K562 (cell line): ENCODE data around the gene RFC2. TPM values are rescaled to one million over a fixed set of nuclear protein-coding genes. Genes with fewer than 3 reads are reported as not detected.

Source experiments
- ATAC-seq: fragments of 200-7000 bp; cut with Tn5 transposase; 3 replicates; pipeline ENCODE4 v1.9.1; 2020; ENCODE audit warnings: moderate library complexity
- BruUV-seq: library from RNA; stranded (reverse); fragments of 400-500 nt; replicated peaks from 2 replicates; lab custom pipeline; 2021; lab: Mats Ljungman, UMichigan
- CTCF ChIA-PET: fragments of 300-600 bp; formaldehyde crosslinking; extraction: SDS; loops from one replicate; lab custom pipeline; 2021; ENCODE audit warnings: low intra/inter-chr PET ratio; lab: Yijun Ruan, JAX
- POLR2A ChIA-PET: fragments of 300-600, 350-650 bp; sonication (Branson Sonifier 250); formaldehyde crosslinking; extraction: SDS; loops from one replicate; lab custom pipeline; 2021; ENCODE audit warnings: antibody characterized with exemption, inconsistent platforms; lab: Yijun Ruan, JAX
- DNase-seq, 4 experiments: peaks; one replicate each; pipeline versions ENCODE4 v3.0.0 to v3.0.0-alpha.2; 2011 to 2018; ENCODE audit warnings: low spot score in 3 of 4, mixed read lengths in 3 of 4; ENCODE audit errors: extremely low read depth in 1 of 4
- FAIRE-seq: peaks from 2 replicates; lab custom pipeline; 2011; peaks lifted over from hg19 to GRCh38; lab: Jason Lieb, UNC
- H2AFZ ChIP-seq: 2 replicates; pipeline ENCODE4 v1.6.0; 2011; ENCODE audit warnings: low read depth, low read length, control low read depth, inconsistent platforms
- H3K27ac ChIP-seq: fragments of 200-600 bp; 3 replicates; pipeline ENCODE4 v1.8.0; 2011; ENCODE audit warnings: low read depth, mild to moderate bottlenecking, control low read depth, inconsistent platforms, low read length, moderate library complexity, mixed read lengths; ENCODE audit errors: extremely low read depth
- H3K27me3 ChIP-seq, 2 experiments: fragments of 300-600 bp in 1 of 2; 2 replicates in 1 of 2; 3 replicates in 1 of 2; pipeline versions ENCODE4 v1.6.0 to v1.8.0; 2011; ENCODE audit warnings: inconsistent platforms in 2 of 2, low read length in 2 of 2, mild to moderate bottlenecking in 1 of 2, mixed read lengths in 1 of 2, moderate library complexity in 1 of 2; ENCODE audit not compliant: control insufficient read depth in 2 of 2, insufficient read depth in 2 of 2
- H3K36me3 ChIP-seq: fragments of 300-600 bp; 3 replicates; pipeline ENCODE4 v1.8.0; 2011; ENCODE audit warnings: mild to moderate bottlenecking, low read length, inconsistent platforms; ENCODE audit not compliant: control insufficient read depth, insufficient read depth
- H3K4me1 ChIP-seq, 2 experiments: fragments of 200-600 bp in 1 of 2; replicated peaks in 1 of 2; 2 replicates in 1 of 2; 3 replicates in 1 of 2; pipeline versions ENCODE4 v1.5.1 to v1.8.0; 2011; ENCODE audit warnings: inconsistent platforms in 2 of 2, low read length in 2 of 2, mild to moderate bottlenecking in 1 of 2, mixed read lengths in 1 of 2, moderate library complexity in 1 of 2; ENCODE audit not compliant: control insufficient read depth in 2 of 2, insufficient read depth in 2 of 2
- H3K4me2 ChIP-seq: 2 replicates; pipeline ENCODE4 v1.6.1; 2011; ENCODE audit warnings: low read length, control low read depth, inconsistent platforms, mixed read lengths; ENCODE audit not compliant: insufficient read depth
- H3K4me3 ChIP-seq: fragments of 200-600 bp; sonication (generic), shearing (Covaris generic); 2 replicates; pipeline ENCODE4 v1.5.1; 2016; ENCODE audit warnings: control low read depth, inconsistent platforms
- H3K79me2 ChIP-seq: fragments of 200-600 bp; 3 replicates; pipeline ENCODE4 v1.8.0; 2011; ENCODE audit warnings: low read length, inconsistent platforms; ENCODE audit not compliant: control insufficient read depth, insufficient read depth
- H3K9ac ChIP-seq, 2 experiments: 2 replicates each; pipeline versions ENCODE4 v1.6.0 to v1.6.1; 2011; ENCODE audit warnings: low read depth in 2 of 2, low read length in 2 of 2, control low read depth in 1 of 2, inconsistent platforms in 1 of 2, mild to moderate bottlenecking in 1 of 2, mixed read lengths in 1 of 2; ENCODE audit not compliant: insufficient read depth in 1 of 2
- H3K9me1 ChIP-seq: one replicate; pipeline ENCODE4 v1.6.0; 2011; ENCODE audit warnings: inconsistent platforms, mild to moderate bottlenecking, low read length, moderate library complexity; ENCODE audit not compliant: control insufficient read depth, insufficient read depth
- H3K9me3 ChIP-seq: replicated peaks from 2 replicates; pipeline ENCODE4 v1.5.1; 2011; ENCODE audit warnings: low read depth, low read length, inconsistent platforms; ENCODE audit not compliant: control insufficient read depth, insufficient read depth
- H4K20me1 ChIP-seq: replicated peaks from 2 replicates; pipeline ENCODE4 v1.6.1; 2011; ENCODE audit warnings: low read length, inconsistent platforms, mixed read lengths; ENCODE audit not compliant: control insufficient read depth, insufficient read depth
- ELF2 ChIP-seq: fragments of 250-450 bp; sonication (Bioruptor Pico); IDR thresholded peaks from 2 replicates; pipeline ENCODE4 v1.5.0; 2021; ENCODE audit warnings: mild to moderate bottlenecking
- HMG20B ChIP-seq: fragments of 250-450 bp; sonication (Bioruptor Pico); IDR thresholded peaks from 2 replicates; pipeline ENCODE4 v1.5.0; 2021; ENCODE audit warnings: mild to moderate bottlenecking
- LARP7 ChIP-seq: fragments of 450-650 bp; IDR thresholded peaks from 2 replicates; pipeline ENCODE4 v1.6.1; 2016
- LCOR ChIP-seq: sonication (generic); formaldehyde crosslinking; IDR thresholded peaks from 2 replicates; pipeline ENCODE4 v1.8.0; 2022; ENCODE audit warnings: mild to moderate bottlenecking, missing genetic modification reagents
- MEF2A ChIP-seq: IDR thresholded peaks from 2 replicates; pipeline ENCODE4 v1.6.1; 2011; ENCODE audit warnings: low read depth, mild to moderate bottlenecking, low read length, moderate library complexity; ENCODE audit not compliant: control insufficient read depth
- MEF2D ChIP-seq: conservative IDR thresholded peaks from 2 replicates; pipeline ENCODE4 v1.6.1; 2016; ENCODE audit warnings: low read depth, missing genetic modification characterization, missing compliant biosample characterization
- NCOA4 ChIP-seq: fragments of 450-650 bp; IDR thresholded peaks from 2 replicates; pipeline ENCODE4 v1.6.1; 2018; ENCODE audit warnings: mild to moderate bottlenecking; ENCODE audit not compliant: partially characterized antibody
- RUNX1 ChIP-seq: sonication (generic); IDR thresholded peaks from 2 replicates; pipeline ENCODE4 v1.6.1; 2016; ENCODE audit warnings: antibody characterized with exemption, low read depth
- SMARCB1 ChIP-seq: IDR thresholded peaks from 2 replicates; pipeline ENCODE4 v1.6.1; 2011; ENCODE audit warnings: improper control_type of control experiment, low read depth; ENCODE audit not compliant: insufficient read length
- SRSF3 ChIP-seq: fragments of 200-400 bp; formaldehyde crosslinking; IDR thresholded peaks from 2 replicates; pipeline ENCODE4 v1.6.1; 2016; ENCODE audit warnings: mild to moderate bottlenecking, low read length, moderate library complexity; ENCODE audit not compliant: insufficient read depth
- SRSF7 ChIP-seq: fragments of 200-400 bp; formaldehyde crosslinking; optimal IDR thresholded peaks from 2 replicates; pipeline ENCODE3; 2017; ENCODE audit warnings: mild to moderate bottlenecking, low read depth, low read length
- SUPT5H ChIP-seq: fragments of 450-650 bp; IDR thresholded peaks from 2 replicates; pipeline ENCODE4 v1.6.1; 2016
- TEAD1 ChIP-seq, 2 experiments: fragments of 450-650 bp in 1 of 2; sonication (generic) in 1 of 2; formaldehyde crosslinking; IDR thresholded peaks; 2 replicates each; pipeline versions ENCODE4 v1.4.0 to v1.8.0; 2020 to 2022; ENCODE audit warnings: mild to moderate bottlenecking in 2 of 2, missing genetic modification reagents in 1 of 2
- TFE3 ChIP-seq: fragments of 450-650 bp; formaldehyde crosslinking; IDR thresholded peaks from 2 replicates; pipeline ENCODE4 v1.4.0; 2020; ENCODE audit warnings: mild to moderate bottlenecking, mixed read lengths
- U2AF2 ChIP-seq: fragments of 200-400 bp; formaldehyde crosslinking; optimal IDR thresholded peaks from 2 replicates; pipeline ENCODE3; 2017; ENCODE audit warnings: low read depth, mild to moderate bottlenecking, low read length
- ZNF445 ChIP-seq: fragments of 250-450 bp; sonication (Bioruptor Pico); IDR thresholded peaks from 2 replicates; pipeline ENCODE4 v1.4.0; 2020; ENCODE audit warnings: low read depth, mild to moderate bottlenecking, moderate library complexity
- WGBS: fragments of 100-300 bp; shearing (Covaris generic); methylation state at CpG from one replicate; pipeline ENCODE4 v1.1.6; 2016; ENCODE audit warnings: low coverage, mixed read lengths; ENCODE audit not compliant: insufficient coverage; ENCODE audit errors: missing lambda C conversion rate; 5-methylcytosine and 5-hydroxymethylcytosine counted together
- in situ Hi-C: fragments of 300-500 bp; cut with MboI; formaldehyde crosslinking; loops from 4 replicates; pipeline ENCODE4 v1.15.0; 2018; ENCODE audit warnings: inconsistent platforms, mixed read lengths
- intact Hi-C: fragments of 100-400 bp; cut with micrococcal nuclease; formaldehyde crosslinking; loops from 2 replicates; pipeline ENCODE4 v1.14.2; 2022
- polyA plus RNA-seq, 8 experiments: library from polyadenylated mRNA; depleted of rRNA in 4 of 8; stranded (reverse) in 5 of 8; unstranded in 3 of 8; fragments of >200 nt; fragmentation: Nextera tagmentation in 2 of 8; fragmentation: Illumina TruSeq in 1 of 8; extraction: Ambion mirVana in 2 of 8; extraction: Trizol in 1 of 8; gene quantifications; 2 replicates each; pipeline versions ENCODE4 v1.2.1 to v1.2.3, GENCODE V29; 2011 to 2014; ENCODE audit warnings: inconsistent platforms in 1 of 8, missing spikeins in 1 of 8
- total RNA-seq, 7 experiments: library from RNA; depleted of rRNA in 6 of 7; stranded (reverse); fragments of >200 nt in 6 of 7; fragmentation: Illumina TruSeq in 2 of 7; extraction: Trizol in 2 of 7; gene quantifications; 2 replicates each; pipeline versions ENCODE4 v1.2.1 to v1.2.3, GENCODE V29; 2011 to 2021; ENCODE audit warnings: low replicate concordance in 1 of 7
- TF ChIP-seq, protein P1 (sequence below): fragments of 250-450 bp; sonication (Bioruptor Pico); IDR thresholded peaks from 2 replicates; pipeline ENCODE4 v1.5.0; 2022; ENCODE audit warnings: mild to moderate bottlenecking
- TF ChIP-seq, protein P2 (sequence below): sonication (generic); formaldehyde crosslinking; IDR thresholded peaks from 2 replicates; pipeline ENCODE4 v1.8.1; 2022; ENCODE audit warnings: missing genetic modification reagents

Gene RFC2
- total and polyA plus RNA-seq, 9 of the 15 experiments (the other 6 are each of a cell fraction or from before 2014, with no cell fraction given) = 32.5 to 161 (median 102) TPM

DNA sequence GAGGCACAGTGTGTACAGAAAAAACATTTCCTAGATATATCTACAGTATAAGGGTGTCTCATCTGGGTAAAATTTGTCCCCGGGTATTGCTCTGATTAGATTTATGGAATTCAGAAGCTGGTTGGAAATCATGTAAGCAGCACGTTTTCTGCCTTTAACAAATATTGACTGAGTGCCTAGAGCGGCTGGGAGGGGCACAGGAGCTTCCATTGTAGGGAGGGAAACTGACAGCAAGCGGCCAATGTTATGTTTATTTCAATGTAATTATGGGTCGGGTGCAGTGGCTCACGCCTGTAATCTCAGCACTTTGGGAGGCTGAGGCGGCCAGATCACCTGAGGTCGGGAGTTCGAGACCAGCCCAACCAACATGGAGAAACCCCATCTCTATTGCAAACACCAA, 4.4 kb upstream of the RFC2 start:
- Histone ChIP-seq H3K4me2 (no peak overlapping the region), H2AFZ (no peak overlapping the region), H4K20me1 (no peaks in the 10 kb centered on the region), H3K9ac (no peak overlapping the region), H3K27ac (no peak overlapping the region), H3K36me3 (no peaks in the 10 kb centered on the region), H3K4me3 (no peak overlapping the region), H3K79me2 (peaks cover 20% of the 10 kb centered on the region), H3K4me1 (peaks cover under 1 to 17% of the 10 kb centered on the region in 2 experiments; a peak in 2 of 5 replicates), H3K9me1 (no peaks in the 10 kb centered on the region), H3K9me3 (no peaks in the 10 kb centered on the region), H3K27me3 (no peaks in the 10 kb centered on the region)
- DNase-seq (no peak), ATAC-seq (no peak), FAIRE-seq (no peak)
- ChIA-PET POLR2A (interaction anchor here (0.6 kb wide), 1 partner anchor 58 kb away, joined by 3 read pairs; no protein-coding TSS in a partner anchor), CTCF (no interaction called here)
- in situ Hi-C loops = no loop called here
- no TSS peak for BruUV-seq
- WGBS = 49% methylated on average over 9 of the region's 9 CpGs
- no peak for TF ChIP-seq TFE3 (CRISPR knock-in tag)
- no peak for TF ChIP-seq SRSF3
- TF ChIP-seq SMARCB1 = no peak
- TF ChIP-seq MEF2D (tag) = no peak
- TF ChIP-seq LARP7 = no peak
- TF ChIP-seq SRSF7 = no peak
- TF ChIP-seq ZNF445 = no peak
- TF ChIP-seq U2AF2 = no peak
- no peak for TF ChIP-seq HMG20B (CRISPR knock-in tag)
- no peak for TF ChIP-seq ELF2 (CRISPR knock-in tag)
- TF ChIP-seq, protein P1, sequence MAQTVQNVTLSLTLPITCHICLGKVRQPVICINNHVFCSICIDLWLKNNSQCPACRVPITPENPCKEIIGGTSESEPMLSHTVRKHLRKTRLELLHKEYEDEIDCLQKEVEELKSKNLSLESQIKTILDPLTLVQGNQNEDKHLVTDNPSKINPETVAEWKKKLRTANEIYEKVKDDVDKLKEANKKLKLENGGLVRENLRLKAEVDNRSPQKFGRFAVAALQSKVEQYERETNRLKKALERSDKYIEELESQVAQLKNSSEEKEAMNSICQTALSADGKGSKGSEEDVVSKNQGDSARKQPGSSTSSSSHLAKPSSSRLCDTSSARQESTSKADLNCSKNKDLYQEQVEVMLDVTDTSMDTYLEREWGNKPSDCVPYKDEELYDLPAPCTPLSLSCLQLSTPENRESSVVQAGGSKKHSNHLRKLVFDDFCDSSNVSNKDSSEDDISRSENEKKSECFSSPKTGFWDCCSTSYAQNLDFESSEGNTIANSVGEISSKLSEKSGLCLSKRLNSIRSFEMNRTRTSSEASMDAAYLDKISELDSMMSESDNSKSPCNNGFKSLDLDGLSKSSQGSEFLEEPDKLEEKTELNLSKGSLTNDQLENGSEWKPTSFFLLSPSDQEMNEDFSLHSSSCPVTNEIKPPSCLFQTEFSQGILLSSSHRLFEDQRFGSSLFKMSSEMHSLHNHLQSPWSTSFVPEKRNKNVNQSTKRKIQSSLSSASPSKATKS (CRISPR knock-in tag) = no peak
- TF ChIP-seq RUNX1 = no peak
- no peak for TF ChIP-seq TEAD1 (CRISPR knock-in tag; IDR thresholded peaks at IDR 0.05)
- TF ChIP-seq NCOA4 = no peak
- TF ChIP-seq, protein P2, sequence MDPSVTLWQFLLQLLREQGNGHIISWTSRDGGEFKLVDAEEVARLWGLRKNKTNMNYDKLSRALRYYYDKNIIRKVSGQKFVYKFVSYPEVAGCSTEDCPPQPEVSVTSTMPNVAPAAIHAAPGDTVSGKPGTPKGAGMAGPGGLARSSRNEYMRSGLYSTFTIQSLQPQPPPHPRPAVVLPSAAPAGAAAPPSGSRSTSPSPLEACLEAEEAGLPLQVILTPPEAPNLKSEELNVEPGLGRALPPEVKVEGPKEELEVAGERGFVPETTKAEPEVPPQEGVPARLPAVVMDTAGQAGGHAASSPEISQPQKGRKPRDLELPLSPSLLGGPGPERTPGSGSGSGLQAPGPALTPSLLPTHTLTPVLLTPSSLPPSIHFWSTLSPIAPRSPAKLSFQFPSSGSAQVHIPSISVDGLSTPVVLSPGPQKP = no peak
- TF ChIP-seq SUPT5H = no peak
- TF ChIP-seq LCOR (CRISPR knock-in tag) = no peak
- TF ChIP-seq MEF2A = no peak
- intact Hi-C loops = loop anchor here (10.0 kb wide), 1 partner anchor 56 kb away; no protein-coding TSS in a partner anchor
